GM21737 (cell line): ENCODE data around the gene CABP4.
A peak's percentile ranks its signal among the peaks of the same experiment; 100 is the strongest.

Experiments used
- ATAC-seq: cut with Tn5 transposase; IDR thresholded peaks from one replicate; pipeline ENCODE4 v1.9.1; 2021; ENCODE audit warnings: mild to moderate bottlenecking, moderate library complexity; ENCODE audit not compliant: unreplicated experiment

The CABP4 gene

DNA sequence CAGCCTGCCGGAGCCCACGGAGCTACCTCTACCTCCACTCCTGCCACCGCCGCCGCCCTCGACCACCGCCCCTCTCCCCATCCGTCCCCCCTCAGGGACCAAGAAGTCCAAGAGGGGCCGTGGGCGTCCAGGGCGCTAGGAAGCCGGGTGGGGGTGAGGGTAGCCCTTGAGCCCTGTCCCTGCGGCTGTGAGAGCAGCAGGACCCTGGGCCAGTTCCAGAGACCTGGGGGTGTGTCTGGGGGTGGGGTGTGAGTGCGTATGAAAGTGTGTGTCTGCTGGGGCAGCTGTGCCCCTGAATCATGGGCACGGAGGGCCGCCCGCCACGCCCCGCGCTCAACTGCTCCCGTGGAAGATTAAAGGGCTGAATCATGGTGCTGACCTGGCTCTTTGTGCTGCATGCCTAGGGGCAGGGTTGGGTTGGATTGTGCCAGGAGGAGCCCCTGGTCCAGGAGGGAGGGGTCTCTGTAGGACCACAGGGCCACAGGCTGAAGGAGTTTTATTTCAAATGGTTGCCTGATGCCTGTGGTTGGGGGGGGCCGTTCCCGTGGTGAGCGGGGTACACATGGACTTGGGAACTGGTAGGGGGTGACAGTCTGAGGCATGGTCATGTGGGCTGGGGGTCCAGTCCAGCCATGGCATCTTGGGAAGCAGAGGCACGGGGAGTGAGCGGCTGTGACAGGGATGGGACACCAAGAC is 20.0 kb upstream of the CABP4 start:
- no peak for ATAC-seq

DNA sequence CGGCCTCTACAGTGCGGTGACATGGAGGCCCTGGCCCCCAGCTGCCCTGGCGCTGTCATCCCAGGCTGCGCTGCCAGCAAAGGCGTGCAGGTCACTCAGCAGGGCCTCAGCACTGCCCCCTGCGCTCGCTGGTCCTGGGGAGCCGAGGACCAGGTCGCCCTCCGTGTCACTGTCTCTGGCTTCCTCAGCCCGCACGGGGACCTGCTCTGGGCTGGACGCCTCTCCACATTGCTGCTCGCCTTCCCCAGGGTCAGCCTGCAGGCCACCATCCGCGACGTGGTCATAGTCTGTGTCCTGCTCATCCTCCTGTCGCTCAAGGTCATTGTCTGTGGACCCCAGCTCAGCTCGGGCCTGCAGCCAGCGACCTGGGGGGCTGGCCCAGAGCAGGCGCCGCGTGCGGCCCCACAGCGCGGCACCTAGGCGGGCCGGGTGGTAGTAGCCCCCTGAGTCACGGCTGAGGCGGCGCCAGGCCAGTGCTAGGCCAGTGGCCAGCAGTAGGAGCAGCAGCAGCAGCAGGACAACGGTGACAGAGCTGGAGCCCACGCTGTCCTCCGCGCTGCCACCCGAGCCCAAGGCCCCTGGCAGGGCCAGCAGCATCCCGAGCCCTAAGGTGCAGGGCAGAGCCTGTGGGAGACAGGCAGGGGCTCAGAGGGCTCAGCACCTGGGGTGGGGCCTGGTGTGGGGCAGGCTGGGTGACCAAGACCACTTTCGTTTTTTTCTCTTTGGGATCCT is 19.3 kb upstream of the CABP4 start:
- no peak for ATAC-seq

- ATAC-seq = no peak
These were observed 18.6 kb upstream of the CABP4 start for GRCh38 chr11:67436459-67437081.

GRCh38 chr11:67437082-67437808 is 17.9 kb upstream of the CABP4 start, which contains the start of gene PTPRCAP:
Gene PTPRCAP, minus strand, starts transcription at chr11:67437682. Its CDS starts 63 bp downstream, at chr11:67437619.
- ATAC-seq = no peak

DNA sequence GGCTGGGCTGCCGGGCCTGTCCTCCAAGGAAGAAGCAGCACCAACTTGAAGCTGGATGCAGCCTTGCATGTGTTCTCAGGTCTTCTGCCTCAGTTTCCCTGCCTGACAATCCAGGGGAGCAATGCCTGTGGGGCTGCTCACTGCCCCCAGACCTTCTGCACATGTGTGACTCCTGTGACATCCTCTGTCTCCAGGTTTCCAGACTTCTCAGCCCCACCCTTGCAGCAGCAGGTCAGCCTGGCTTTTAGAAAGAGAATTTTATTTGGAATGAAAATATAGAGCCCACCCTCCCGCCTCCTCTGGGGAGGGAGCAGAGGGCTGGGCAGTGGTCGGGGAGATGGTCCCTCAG is 17.4 kb upstream of the CABP4 start:
- ATAC-seq = no peak

GRCh38 chr11:67438158-67438902 is 16.8 kb upstream of the CABP4 start:
- no peak for ATAC-seq

DNA sequence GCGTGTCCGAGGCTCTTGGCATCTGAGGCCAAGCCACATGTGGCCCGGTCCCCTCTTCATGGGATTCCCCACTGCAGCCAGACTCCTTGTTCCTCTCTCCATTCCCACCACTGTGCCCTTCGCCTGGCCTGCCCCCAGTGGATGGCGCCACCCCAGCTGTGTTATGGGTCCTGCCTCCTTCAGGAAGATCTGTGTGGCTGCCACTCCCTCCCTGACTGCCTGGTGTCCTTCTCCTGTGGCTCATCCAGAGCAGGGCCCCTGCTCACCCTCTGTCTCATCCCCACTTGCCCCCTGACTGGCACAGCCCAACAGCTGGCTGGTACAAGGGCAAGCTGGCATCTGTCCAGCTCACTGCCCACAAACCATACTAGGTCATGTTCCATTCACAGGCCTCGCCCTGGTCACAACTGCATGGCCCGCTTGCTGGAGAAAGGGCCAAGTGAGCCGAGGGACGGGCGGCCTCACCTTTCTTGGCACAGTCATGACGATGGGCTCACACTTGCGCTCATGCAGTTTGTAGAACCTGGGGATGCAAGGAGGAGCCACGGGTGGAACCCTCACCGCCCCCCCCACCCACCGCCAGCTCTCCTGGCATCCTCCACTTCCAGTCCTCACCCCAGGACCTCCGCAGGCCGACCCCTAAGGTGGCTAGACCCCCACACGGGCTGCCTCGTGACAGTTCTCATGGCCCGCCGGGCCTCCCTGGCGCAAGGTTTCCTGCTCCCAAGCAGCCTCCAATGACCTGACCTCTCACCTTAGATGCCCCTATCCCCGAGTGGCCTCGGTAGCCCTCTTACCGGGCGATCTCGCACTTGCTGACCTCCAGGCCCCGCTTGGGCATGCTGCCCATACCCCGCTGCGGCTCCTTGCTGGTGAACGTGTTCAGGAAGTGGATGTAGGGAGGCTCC is 15.6 kb upstream of the CABP4 start:
- ATAC-seq = no peak

DNA sequence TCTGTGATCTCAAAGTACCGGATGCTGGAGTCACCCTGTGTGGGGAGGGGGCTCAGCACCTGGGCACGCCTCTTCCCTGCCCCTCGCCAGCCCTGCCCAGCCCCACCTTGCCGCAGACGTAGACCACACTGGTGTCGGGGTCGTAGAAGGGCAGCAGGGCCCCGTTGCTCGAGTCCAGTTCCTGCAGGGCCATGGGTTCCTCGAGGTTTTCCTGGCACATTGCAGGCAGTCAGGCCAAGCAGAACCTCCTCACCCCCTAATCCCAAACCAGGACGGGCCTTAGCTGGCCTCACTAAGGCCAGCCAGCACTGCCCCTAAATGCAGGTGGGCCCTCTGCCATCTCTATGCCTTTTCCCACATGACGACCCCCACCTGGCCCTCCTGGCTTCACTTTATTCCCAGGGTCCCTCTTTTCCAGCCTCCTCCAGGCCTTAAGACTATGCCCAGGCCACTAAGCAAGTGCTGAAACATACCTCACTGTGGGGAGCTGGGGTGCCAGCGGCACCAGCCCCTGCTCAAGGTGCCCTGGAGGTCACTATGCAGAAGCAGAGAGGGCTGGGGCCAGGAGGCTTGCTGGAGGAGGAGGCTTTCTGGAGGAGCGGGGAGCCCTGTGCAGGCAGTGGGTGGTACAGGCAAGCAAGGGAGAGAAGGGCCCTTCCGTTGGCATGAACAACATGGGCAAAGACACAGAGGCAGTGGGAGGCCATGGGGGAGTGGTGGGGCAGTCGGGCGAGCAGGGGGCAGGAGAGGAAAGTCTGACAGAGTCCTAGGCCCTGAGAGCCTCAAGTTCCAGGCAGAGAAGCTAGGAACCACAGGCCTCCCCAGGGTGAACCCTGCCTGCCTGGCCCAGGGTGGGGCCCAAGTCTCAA is 14.7 kb upstream of the CABP4 start:
- ATAC-seq = no peak

DNA sequence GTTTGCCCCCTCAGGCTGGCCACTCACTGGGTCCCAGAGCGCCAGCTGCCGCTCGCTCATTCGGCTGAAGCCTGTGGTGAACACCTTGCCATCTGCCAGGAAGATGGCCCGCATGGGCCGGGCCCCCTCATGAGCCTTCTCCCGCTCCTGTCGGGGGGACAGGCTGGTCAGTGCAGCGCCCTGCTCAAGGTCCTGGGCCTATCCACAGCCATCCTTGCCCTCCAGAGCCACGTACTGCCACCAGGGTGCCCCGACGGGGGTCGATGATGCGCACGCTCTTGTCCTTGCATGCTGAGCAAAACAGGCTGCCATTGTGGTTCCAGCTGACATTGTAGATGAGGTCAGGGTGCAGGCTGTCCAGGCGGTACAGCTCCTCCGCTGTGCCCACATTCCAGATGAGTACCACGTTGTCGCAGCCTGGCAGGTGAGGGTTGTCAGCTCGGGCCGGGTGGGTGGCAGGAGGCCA is 14.0 kb upstream of the CABP4 start:
- ATAC-seq = no peak

DNA sequence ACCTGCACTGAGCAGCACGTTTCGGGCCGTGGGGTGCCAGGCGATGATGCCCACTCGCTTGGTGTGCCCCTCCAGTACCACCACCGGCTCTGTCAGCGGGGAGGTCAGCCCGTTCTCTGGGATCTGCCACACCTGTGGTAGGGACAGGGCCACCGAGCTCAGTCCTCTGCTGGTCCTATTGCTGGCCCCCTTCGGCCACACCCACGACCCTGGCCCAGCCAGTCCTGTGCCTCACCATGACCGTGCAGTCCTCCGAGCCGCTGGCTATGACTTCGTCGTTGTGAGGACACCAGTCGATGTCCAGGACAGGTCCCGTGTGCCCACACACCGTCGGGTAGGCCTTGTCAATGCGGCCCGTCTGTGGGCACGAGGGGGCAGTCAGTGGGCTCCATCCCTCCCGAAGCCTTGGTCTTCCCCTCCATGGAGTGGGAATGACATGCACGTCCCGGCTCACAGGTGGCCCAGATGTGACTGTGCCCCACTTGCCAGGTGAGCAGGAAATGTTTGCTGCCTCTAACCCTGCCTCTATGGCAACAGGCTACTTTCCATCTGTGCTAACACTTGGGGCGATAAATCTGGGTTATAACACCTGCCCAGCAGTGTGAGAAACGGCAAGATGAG is 13.3 kb upstream of the CABP4 start:
- no peak for ATAC-seq

- peak; percentile 4 for ATAC-seq
These were observed 12.4 kb upstream of the CABP4 start for GRCh38 chr11:67442504-67443404.

GRCh38 chr11:67445515-67445914 is 9.6 kb upstream of the CABP4 start:
- no peak for ATAC-seq

DNA sequence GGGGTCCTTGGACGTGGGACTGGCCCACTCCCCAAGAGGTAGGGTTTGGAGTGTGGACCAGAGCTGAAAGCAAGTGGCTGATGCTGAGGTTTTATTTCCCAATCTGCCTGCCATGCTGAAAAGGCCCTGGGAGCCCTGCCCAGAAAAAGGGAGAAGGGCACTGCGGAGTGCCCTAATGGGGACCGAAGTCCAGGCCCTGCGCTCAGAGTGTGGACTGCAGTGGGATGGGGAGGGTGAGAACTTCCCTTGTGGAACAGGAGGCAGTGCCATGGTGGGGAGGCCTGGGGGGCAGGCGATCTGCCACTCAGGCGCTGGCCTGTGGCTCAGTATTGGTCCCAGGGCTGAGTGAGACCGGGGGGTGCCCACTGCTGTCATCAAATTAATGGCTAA is 6.9 kb upstream of the CABP4 start:
- no peak for ATAC-seq

GRCh38 chr11:67449116-67449844 is 5.9 kb upstream of the CABP4 start:
- ATAC-seq = no peak

GRCh38 chr11:67450796-67451657 is 4.1 kb upstream of the CABP4 start:
- no peak for ATAC-seq

DNA sequence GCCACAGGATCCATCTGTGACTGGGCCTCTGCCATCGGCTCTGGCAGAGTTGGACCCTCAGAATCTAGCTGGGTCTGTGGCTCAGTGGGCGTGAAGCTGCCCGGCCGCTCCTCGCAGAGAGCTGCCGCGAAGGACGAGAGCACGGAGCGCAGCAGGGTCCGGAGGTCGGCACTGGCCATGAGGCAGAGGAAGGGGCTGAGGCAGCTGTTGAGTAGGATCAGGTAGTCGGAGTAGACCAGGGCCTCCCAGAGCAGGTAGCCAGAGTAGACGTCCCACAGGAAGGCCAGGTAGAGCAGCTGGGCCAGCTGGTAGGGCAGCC is 3.5 kb upstream of the CABP4 start:
- ATAC-seq = no peak
